Measurements from ENCODE around the gene RFTN1.

Gene RFTN1

GRCh38 chr3:16303037-16303575 is 210.4 kb downstream of the RFTN1 start:
- no peak for DNase-seq (ENCODE audit: low read depth)

DNA sequence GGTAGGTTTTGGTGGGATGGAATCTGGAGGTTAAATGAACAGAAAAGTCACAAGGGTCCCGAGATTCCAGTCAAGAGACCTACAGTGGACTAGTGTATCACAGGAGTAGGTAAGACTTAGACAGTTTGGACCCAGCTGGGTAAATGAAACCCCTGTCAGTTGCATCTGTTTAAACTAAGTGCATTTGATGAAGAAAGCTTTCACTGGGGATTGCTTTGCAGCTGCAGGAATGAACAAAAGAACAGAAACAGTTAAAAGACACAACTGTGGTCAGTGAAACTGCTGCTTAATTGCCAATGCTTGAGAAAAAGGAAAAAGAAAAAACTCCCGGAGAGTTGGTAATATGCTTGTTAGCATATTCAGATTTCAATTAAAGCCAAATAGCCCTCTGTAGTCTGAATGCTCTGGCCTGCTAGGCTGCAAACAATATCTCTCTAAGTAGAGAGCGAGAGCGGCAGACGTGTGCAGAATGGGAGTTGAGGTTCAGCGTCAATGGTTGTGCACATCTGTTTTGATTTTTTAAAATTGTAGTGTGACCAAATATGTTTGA is 211.3 kb downstream of the RFTN1 start:
- DNase-seq (ENCODE audit: low read depth), result no peak

DNA sequence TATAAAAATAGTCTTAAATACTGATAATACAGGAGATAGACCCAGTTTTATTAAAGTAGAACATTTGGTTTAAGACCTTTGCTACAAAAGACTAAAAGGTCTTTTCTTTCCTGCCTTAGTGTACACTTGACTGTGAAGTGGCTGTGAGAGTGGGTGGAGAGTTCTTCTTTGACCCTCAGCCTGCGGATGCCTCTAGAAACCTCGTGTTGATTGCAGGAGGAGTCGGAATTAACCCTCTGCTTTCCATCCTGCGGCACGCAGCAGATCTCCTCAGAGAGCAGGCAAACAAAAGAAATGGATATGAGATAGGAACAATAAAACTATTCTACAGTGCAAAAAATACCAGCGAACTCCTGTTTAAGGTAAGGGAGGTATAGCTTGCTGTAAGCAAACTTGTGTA is 212.0 kb downstream of the RFTN1 start:
- no peak for DNase-seq (ENCODE audit: low read depth)

GRCh38 chr3:16300881-16301359 is 212.6 kb downstream of the RFTN1 start:
- DNase-seq (ENCODE audit: low read depth), result no peak

DNA sequence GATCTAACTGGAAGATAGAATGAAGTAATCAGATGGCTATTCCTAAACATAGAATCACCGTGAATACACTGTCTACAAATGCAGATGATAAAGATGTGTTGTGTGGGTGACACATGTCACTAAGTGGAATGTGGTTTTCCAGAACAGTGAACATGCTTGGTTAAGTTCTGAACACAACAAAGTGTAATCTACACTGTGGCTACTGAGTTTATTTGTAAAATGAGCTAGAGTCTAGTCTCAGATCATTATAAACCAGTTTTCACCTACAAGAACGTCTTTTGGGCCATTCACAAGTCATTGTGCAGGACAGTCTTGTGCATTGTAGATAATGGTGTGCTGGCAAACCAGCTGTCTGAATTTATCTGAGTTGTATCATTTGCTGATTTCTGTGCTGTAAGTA is 213.2 kb downstream of the RFTN1 start:
- DNase-seq (ENCODE audit: low read depth), result no peak

DNA sequence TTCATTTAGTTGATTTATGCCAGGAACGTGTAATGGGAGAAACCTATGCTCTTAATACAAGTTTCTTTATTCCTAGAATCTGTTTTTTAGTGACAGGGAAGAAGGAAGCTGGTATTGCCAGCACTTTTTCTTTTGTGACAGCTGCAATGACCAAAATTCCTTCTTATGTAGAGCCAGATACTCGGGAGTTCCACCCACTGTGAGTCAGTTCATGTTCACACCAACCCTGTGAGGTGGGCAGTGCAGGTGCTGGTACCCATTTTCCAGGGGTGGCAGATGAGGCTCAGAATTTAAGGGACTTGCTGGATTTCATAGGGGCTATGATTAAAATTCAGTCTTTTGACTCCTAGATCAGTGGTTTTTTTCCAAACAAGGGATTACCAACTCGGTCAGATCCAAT is 213.8 kb downstream of the RFTN1 start:
- no peak for DNase-seq (ENCODE audit: low read depth)

DNA sequence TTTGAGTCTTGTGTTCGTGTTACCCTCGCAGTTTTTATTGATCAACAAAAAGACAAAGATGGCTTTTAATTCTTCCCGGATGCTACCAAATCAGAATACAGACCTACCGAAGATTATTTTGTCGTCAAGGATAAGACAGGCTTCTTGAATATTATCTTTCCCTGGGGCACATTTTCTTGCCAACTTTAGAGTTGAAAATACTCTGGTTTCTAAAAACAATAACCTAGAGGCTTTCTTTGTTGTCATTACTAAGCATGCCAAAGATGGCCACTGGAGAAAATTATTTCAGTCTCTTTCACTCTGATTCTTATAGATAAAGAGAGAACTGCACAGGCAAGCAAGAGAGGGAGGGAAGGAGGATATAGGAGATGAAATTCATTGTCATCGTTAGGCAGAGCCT is 214.6 kb downstream of the RFTN1 start:
- DNase-seq (ENCODE audit: low read depth), result no peak

DNA sequence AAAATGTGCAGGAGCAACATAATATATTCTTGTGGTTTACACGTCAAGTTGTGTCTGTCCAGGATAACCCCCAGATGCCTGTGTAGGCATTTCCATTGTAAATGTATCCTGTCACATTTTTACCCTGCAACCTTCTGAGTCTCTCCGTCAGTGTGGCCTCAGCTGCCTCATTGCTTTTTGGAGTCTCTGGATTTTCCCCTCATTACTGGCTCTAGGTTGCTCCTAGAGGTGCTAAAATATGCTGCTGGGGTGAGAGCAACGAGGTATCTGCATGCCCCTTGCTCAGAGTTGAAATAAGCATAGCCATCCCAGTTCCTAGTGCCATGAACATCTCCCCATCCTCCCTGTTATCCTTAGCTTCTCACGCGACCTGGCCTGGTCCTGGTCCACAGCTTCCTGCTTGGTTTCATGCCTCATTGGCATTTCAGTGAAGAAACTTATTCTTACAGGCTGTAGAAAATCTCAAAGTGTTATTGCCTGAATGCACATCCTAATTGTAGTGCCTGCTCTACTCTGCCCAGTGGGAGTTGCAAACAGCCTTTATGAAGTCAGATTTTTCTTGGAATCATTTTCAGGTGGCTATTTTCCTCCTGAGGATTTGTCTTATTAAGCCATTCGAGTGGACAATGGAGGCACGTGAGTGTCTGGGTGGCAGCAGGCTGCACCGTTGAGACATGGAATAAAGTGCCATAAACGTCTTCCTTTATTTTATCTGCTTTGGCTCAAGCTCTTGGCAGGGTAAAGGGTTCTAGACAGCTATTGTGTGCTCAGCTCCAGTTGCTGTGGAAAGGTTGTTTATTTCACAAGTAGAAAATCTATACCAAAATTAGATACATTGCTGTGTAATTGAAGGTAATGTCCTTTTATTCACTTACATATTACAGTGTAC is 215.3 kb downstream of the RFTN1 start:
- DNase-seq (ENCODE audit: low read depth), result no peak

GRCh38 chr3:16295298-16295890 is 218.1 kb downstream of the RFTN1 start:
- DNase-seq (ENCODE audit: low read depth), result no peak

- no peak for DNase-seq (ENCODE audit: low read depth)
These were observed 218.7 kb downstream of the RFTN1 start for GRCh38 chr3:16294844-16295243.

GRCh38 chr3:16290827-16291196 is 222.7 kb downstream of the RFTN1 start:
- DNase-seq (ENCODE audit: low read depth), result peak; percentile 21

GRCh38 chr3:16290007-16290826 is 223.3 kb downstream of the RFTN1 start:
- DNase-seq (ENCODE audit: low read depth), result no peak

DNA sequence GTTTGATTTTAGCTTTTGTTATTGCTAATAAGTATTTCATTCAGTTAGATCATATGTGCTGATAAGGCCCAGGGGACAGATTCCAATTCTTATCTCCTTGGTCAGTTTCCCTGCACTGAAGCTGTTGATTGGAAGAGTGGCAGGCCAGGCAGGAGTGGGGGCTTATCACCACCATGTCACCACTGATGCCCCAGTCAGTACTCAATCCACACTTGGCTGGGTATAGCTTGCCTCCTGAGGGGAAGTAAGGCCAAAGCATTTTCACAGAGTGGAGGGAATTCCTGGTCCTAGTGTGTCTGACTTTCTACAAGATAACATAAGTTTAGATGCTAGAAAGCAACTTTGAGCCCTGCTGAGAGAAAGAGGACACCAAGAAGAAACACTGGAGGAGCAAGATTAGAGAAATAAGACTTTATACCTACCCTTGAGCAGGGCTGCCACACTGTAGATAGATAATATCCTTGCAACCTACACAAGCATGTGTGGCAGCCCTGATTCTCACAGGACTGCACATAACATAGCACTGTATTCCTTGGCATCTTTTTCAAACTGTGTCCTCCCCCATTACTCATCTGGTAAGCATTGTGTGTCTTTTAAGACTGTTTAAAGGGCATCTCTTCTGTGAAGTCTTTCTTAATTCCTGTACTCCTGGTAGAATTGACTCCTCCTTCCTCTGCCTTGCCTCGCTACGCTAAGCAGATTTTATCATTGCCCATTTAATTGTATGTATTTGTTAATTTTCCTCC is 224.2 kb downstream of the RFTN1 start:
- no peak for DNase-seq (ENCODE audit: low read depth)

DNA sequence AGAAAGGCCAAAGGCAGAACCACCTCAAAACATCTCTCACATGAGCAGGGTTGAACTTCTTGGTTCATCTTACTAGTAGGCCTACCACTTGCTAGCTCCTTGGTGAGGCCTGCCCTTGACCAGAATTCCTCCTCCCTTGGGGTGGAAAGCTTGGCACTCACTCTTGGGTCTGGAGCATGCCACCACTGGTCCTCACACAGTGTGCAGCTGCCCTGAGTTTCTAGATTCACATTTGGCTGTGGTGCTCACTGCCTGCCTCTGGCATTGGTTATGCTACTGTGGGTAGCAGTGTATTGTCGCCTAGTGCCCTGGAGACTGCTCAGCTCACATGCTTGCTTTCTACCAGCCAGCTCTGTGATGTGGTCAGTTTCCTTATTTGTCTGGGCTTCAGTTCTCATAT is 224.8 kb downstream of the RFTN1 start:
- DNase-seq (ENCODE audit: low read depth), result no peak

DNA sequence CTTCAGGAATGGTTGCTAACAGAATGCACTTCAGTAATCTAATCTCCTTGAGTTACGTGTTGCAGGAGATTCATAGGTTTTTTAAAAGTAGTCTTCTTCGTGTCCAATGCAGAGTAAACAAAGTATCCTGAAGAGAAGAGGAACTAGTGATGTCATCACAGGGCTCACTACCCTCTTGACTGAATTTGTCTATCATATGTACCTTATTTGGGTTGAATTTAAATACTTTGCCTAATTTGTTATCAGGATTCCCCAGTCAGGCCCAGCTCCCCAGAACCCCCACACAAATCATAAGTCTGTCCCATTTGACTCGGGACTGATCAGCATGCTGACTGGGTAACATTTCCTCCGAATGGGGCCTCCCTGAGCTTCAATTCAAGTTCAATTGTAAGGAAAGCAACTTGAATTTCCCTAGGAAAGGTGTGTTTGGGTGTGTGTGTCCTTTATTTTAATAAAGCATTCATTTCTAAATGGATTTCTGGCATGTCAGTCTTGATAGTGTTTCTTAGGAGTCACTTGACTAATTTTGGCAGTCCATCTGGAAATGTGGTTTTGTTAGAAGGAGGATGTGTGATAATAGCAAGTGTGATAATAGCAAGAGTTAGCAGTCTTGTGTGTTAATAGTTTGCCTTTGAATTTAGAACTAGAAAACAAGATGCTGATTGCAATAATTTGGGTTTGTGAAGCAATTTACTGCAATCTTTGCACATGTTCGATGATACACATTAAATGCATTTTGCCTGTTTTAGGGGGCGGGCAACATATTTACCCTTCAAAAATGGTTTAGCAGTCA is 226.6 kb downstream of the RFTN1 start:
- no peak for DNase-seq (ENCODE audit: low read depth)

GRCh38 chr3:16286161-16286560 is 227.3 kb downstream of the RFTN1 start:
- DNase-seq (ENCODE audit: low read depth), result no peak

GRCh38 chr3:16284633-16285032 is 228.9 kb downstream of the RFTN1 start:
- no peak for DNase-seq (ENCODE audit: low read depth)

- DNase-seq (ENCODE audit: low read depth), result no peak
These were observed 232.8 kb downstream of the RFTN1 start for GRCh38 chr3:16280671-16281070.

- DNase-seq (ENCODE audit: low read depth), result no peak
These were observed 234.3 kb downstream of the RFTN1 start for GRCh38 chr3:16279010-16279801.

- no peak for DNase-seq (ENCODE audit: low read depth)
These were observed 236.0 kb downstream of the RFTN1 start for GRCh38 chr3:16277471-16277870.

Data from GM04503 (cell line).